Hepatic stellate cell (primary cell): Measurements from ENCODE around the gene MITF.
A peak's percentile ranks its signal among the peaks of the same experiment; 100 is the strongest.

Experiments
- DNase-seq: peaks from one replicate; pipeline ENCODE4 v3.0.0; 2011; ENCODE audit warnings: low spot score

MITF gene, protein sequence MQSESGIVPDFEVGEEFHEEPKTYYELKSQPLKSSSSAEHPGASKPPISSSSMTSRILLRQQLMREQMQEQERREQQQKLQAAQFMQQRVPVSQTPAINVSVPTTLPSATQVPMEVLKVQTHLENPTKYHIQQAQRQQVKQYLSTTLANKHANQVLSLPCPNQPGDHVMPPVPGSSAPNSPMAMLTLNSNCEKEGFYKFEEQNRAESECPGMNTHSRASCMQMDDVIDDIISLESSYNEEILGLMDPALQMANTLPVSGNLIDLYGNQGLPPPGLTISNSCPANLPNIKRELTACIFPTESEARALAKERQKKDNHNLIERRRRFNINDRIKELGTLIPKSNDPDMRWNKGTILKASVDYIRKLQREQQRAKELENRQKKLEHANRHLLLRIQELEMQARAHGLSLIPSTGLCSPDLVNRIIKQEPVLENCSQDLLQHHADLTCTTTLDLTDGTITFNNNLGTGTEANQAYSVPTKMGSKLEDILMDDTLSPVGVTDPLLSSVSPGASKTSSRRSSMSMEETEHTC

DNA sequence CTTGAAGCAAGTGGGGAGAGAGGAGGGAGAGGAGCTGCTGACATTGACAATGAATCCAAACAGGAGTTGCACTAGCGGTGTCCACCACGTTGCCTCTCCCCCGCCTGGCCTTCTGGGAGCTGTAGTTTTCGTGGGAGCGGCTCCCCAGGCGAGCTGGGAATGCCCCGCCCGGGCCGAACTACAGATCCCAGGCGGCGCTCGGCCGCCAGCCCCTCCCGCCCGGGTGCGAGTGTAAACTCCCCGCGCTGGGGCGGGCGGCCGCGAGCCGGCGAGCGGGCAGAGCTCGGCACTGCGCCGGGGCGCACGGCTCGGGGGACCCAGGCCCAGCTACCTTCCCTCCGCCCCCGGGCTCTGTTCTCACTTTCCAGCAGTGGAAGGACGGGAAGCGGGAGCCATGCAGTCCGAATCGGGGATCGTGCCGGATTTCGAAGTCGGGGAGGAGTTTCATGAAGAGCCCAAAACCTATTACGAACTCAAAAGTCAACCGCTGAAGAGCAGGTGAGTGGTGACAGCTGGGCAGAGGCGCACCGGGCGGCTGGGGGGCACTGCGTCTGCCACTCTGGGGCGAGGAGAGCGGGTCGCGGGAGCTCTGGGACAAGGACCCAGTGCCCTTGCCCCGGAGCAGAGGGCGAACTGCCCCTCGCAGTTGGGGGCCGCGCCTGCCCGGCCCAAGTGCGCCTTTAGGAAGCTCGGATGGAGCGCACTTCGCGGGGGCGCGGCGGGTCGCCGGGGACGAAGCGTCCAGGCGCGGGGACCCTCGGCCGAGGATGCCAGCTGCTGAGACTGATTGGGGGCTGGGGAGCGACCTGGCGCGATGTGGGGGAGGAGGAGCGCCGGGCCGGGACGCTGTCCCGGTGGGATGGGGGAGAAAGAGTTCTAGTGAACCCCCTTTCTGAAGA is at the start of gene MITF:
Gene MITF, plus strand, starts transcription at position 261 of the 899 bp plus-strand sequence. Its CDS starts 134 bp downstream, at position 395.
- DNase-seq: peak; percentile 88

DNA sequence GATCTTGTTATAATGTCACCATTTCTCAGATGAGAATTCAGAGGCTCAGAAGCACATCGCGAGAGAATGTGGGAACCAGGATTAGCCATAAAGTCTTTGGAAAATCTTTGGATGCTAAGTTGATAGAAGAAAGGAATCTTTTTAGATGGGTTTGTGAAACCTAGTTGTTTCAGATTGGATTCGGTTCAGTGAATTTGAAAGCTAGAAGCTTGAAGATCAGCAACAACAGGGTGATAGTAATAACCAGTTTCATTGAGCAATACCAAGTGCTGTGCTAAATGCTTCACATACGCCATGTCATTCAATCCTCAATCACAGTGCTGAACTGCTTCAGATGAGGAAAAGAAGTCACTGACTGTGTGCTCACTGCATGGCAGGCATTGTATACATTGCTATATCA is 47.4 kb upstream of the MITF start:
- DNase-seq: no peak

DNA sequence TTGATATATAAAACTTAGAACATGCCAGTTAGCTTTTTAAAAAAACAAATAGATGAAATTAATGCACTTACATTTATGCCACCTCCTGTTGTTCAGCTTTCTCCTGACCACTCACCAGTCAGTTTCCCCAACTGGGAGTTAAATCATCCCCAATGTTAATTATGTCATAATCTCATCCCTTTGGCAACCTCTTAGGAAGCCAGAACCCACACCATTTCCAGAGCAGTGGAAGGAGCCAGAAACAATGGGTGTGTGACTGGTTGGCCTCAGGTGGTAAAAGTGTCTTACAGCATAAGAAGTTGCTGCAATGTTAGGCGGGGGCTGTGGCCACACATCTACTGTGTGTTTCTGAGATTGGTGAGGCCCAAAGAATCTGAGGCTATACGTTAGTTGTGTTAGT is 46.5 kb upstream of the MITF start:
- no peak for DNase-seq

GRCh38 chr3:69695443-69695842 is 43.8 kb upstream of the MITF start:
- no peak for DNase-seq

DNA sequence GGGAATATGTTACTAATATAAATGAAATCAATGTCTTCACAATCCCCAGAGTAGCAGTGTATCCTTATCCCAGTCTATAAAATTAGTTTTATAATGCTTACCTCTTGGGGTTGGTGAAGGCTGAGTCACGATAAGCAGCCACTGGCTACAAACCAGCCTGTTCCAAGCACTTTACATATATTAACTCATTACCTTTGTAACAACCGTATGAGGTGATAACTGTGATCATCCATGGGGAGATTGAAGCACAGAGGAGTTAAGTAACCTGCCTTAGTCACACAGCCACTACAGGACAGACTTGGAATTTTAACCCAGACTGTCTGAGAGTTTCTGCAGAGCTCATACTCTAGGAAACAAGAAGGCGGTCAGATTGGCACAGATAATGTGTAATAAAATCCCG is 43.3 kb upstream of the MITF start:
- DNase-seq: no peak

GRCh38 chr3:69696367-69696766 is 42.9 kb upstream of the MITF start:
- DNase-seq: no peak

DNA sequence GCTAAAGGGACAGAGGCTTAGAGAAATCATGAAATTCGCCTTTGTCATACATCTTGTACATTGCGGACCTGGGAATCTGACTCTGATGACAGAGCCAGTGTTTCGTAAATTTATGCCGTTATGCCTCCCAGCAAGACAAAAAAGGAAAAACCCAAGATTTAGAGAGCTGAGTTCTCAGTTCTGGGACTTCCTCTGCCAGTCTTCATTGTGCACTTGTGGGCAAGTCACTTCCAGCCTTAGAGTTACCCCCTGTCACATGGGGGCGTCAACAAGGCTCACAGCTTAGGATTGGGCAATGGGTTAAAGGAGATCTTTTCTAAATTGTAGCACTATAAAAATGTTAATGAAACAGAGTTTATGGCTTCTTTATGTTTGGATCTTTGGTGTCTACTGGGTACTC is 41.9 kb upstream of the MITF start:
- no peak for DNase-seq

DNA sequence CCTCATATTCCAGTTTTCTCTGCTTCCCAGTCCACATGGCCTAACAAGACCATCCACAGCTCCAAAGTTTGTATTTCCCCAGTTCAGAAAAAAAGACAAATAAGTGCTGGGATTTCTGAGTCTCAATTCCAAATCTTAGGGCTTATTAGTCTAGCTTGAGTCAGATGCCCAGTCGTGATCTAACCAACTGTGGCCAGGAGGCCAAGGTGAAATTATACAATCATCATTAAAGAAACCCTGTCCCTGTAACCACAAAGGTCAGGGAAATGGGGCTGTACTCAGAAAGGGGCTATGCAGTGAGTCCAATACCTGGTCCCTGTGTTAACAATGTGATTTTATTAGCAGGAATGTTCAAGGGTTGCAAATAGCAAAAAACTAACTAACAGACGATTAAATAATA is 40.5 kb upstream of the MITF start:
- DNase-seq: no peak

- no peak for DNase-seq
These were observed 40.1 kb upstream of the MITF start for GRCh38 chr3:69699183-69699582.

- no peak for DNase-seq
These were observed 38.3 kb upstream of the MITF start for GRCh38 chr3:69700949-69701348.

DNA sequence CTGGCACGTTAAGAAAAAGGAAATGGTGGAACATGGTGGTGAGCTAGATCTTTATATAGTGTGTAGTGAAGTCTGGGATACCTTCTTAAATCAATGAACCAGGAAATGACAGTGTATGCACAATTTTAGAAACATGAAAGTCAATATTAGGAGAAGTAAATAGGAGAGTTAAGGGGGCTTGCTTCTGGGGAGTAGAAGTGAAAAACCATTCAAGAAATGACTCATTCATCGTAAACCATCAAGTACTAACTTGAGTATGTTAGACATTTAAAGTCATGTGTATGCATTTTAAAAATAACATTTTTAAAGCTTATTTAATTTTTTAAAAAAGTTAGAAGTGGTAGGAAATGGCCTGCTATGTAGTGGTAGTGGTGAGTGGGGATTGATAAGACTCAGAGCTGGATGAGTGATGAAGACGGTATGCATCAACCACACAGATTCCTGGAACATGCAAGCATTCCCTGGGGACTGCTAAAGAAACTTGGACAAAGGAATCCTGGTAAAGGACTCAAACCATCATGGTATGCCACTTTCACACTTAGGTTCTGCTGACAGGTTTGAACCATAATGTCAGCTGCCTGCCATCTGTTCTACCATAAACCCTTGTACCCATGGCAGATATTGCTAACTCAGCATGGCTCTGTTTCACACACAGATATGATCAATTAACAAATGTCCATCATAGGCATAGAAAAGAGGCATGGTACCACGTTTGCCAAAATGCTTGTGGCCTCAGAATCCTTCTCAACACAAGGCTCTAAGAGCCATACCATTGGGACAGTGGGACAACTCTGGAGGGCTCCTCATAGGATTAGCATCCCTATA is 28.9 kb upstream of the MITF start:
- DNase-seq: peak; percentile 77

GRCh38 chr3:69712269-69712668 is 27.0 kb upstream of the MITF start:
- DNase-seq: no peak

DNA sequence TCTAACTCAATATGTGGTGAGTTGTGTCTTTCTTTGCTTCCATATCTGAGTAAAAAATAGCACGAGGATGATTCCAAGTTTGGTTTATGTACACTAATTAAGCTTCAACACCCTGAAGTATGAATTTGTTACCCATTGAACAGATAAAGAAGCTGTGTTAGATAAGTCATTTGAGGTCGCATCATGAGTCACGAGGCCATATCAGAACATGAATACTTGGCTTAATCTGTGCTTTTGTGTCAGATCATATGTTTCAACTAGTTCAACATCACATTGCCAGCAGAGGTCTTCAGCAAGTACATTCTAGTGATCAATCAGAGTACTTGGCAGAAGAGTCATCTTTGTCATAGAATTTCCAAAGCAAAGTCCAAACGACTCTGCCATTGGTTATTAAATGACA is 26.3 kb upstream of the MITF start:
- DNase-seq: no peak

DNA sequence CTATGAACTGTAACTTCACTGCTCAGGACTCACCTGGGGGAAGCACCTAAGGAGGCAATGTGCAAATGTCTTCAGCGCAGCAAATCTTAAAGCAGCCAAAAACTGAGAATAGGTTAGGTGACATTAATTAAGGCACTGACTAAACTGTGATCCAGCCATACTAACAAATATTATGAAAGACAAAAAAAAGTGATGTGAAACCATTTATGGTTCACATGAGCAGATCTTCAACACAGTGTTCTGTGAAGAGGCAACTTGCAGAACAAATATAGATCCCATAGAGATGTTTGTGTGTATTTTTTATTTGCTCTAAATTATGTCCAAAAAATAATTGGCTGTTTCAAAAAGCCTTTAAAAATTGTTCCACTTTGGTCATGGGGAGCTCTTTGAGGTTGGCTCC is 24.1 kb upstream of the MITF start:
- no peak for DNase-seq

DNA sequence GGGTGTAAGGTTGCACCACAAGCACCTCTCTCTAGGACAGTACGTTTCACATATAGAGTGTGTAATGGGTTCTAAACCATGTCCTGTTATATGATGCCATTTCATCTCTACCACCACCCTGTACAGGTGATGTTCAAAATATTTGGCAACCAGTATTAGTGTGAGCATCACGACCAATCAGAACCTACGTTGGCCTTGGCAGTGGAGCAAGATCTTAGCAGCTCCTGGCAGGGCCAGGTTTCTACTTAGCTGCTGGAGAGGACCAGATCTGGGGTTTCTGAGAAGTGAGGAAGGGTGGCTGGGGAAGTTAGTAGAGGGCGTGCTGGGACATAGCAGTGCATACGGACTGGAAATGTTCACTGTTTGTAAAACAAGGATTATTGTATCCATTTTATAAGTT is 23.1 kb upstream of the MITF start:
- DNase-seq: no peak

DNA sequence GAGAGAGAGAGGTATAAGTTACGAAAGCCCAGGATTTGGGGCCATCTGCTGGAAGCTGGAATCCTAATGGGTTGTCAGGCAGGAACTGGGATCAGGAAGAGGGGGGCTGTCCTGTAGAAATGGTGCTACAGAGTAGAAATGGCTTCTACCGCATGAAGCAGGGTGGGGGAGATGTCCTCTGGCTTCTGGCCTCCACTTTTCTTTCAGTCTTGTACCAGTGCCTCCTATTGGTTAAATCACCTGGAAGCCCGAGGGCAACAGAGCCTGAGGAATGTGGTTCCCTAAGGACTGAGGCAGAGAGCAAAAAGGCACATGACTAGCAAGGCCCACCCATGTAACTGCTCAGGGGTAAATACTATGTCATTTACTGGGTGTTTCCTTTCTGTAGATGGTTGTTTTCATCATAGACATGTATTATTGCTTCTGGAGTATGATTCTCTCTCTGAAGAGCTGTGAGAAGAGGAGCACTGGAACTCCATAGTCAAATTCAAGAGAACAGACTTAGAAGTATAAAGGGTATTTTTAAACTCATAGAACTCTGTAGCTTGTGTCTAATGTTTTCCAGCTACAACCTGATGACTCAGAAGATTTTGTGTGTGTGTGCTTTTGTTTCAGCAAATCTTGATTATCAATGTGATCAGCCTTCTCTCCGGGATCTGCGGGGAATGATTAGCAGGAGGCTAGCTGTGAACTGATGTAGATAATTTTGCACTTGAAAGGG is 20.2 kb upstream of the MITF start:
- DNase-seq: no peak

DNA sequence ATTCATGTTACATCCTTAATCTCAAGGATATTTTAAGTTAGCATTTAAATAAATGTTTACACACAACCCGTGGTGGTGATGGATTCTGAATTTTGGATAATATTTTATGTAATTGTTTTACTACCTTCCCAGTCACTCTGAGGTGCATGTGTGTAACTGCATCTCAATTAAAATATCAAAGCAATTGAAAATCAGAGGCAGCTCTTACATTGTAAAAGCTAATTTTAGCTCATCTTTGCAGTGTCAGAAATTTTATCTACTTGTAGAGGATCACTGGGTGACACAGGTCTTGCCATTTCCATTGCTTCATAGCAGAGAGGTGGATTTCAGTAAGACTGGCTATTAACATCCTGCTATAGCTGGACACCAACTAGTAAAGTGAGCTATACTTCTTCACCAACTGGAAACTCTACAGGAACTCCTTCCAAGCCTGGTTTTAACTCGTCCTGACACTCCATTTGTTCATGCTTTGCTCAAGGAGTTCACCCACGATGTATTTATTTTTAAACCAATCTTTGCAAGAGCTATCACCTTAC is 19.6 kb upstream of the MITF start:
- DNase-seq: no peak

GRCh38 chr3:69720824-69721223 is 18.4 kb upstream of the MITF start:
- DNase-seq: no peak

GRCh38 chr3:69723389-69723788 is 15.9 kb upstream of the MITF start:
- no peak for DNase-seq

DNA sequence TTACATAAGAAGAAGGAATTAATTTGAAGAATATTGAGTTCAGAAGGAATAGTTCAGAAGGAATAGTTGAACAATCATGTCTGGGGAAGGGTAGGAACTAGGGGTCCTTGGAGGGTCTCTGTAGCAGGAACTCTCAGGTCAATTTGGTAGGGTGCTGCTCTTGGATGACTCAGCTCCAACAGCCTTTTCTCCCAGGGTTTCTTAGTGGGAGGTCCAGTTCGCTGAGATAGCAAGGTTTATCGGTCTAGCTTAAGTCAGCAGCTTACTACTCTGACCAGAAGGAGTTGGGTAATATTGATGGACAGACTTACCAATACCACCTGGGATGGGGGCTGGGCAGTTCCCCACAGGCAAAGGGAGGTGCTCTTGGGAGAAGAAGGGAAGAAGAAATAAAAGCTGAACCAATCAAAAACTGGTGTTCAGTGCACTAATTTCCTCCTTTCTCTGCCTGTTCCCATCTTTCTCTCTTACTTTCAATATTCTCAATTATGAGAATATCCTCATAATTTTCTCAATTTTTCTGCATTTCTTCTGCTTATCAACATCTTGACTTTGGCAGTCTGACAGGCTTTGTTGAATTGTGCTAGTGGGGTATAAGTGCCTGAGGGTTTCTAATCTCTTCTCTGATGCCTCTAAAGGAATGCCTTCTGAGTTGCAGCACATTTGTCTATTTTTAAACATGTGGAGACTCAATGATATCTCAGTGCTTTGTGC is 14.4 kb upstream of the MITF start:
- DNase-seq: no peak
